Panc1 (cell line): ENCODE results near the gene PPP2R5D. TPM values are rescaled to one million over a fixed set of nuclear protein-coding genes. Genes with fewer than 3 reads are reported as not detected.
"Not testable (repeated sequence)": the region's sequence is repeated elsewhere in the genome, so short reads cannot be mapped to it uniquely, and the experiment has no call there.

Experiments
- ATAC-seq: fragments of 200-7000 bp; cut with Tn5 transposase; 2 replicates; pipeline ENCODE4 v1.9.1; 2020; ENCODE audit warnings: mild to moderate bottlenecking, moderate library complexity
- BruUV-seq: library from RNA; stranded (reverse); fragments of 400-500 nt; replicated peaks from 2 replicates; lab custom pipeline; 2021; lab: Mats Ljungman, UMichigan
- CTCF ChIA-PET: fragments of 300-600 bp; sonication (Branson Sonifier 250); formaldehyde crosslinking; loops from one replicate; lab custom pipeline; 2022; ENCODE audit warnings: antibody characterized with exemption; lab: Charles Lee
- POLR2A ChIA-PET: fragments of 300-600 bp; sonication (Branson Sonifier 250); formaldehyde crosslinking; loops from one replicate; lab custom pipeline; 2022; ENCODE audit warnings: antibody characterized with exemption; lab: Charles Lee
- DNase-seq: peaks from one replicate; pipeline ENCODE4 v3.0.0-alpha.2; 2010; ENCODE audit warnings: low read depth, low spot score
- H3K27ac ChIP-seq: 2 replicates; pipeline ENCODE4 v1.5.1; 2011; ENCODE audit warnings: mild to moderate bottlenecking, low read length, inconsistent platforms
- H3K27me3 ChIP-seq: fragments of 200-500 bp; sonication (Bioruptor generic); 2 replicates; pipeline ENCODE4 v1.6.0; 2014; ENCODE audit warnings: low read length, inconsistent platforms; ENCODE audit not compliant: control insufficient read depth, insufficient read depth
- H3K36me3 ChIP-seq: fragments of 200-500 bp; sonication (Bioruptor generic); 2 replicates; pipeline ENCODE4 v1.5.1; 2014; ENCODE audit warnings: inconsistent platforms, mild to moderate bottlenecking, low read length, moderate library complexity; ENCODE audit not compliant: control insufficient read depth, insufficient read depth
- H3K4me1 ChIP-seq: 2 replicates; pipeline ENCODE4 v1.5.1; 2011; ENCODE audit warnings: inconsistent platforms, mild to moderate bottlenecking, low read length, moderate library complexity; ENCODE audit not compliant: control insufficient read depth, insufficient read depth
- H3K4me3 ChIP-seq, 2 experiments: 2 replicates each; pipeline ENCODE4 v1.5.1; 2011 to 2012; ENCODE audit warnings: low read depth in 2 of 2, low read length in 2 of 2, mild to moderate bottlenecking in 2 of 2, inconsistent platforms in 1 of 2, moderate library complexity in 1 of 2
- H3K9me3 ChIP-seq: fragments of 200-500 bp; sonication (Bioruptor generic); 2 replicates; pipeline ENCODE4 v1.5.1; 2014; ENCODE audit warnings: low read depth, mild to moderate bottlenecking, inconsistent platforms, low read length, moderate library complexity; ENCODE audit not compliant: control insufficient read depth, insufficient read depth
- CTCF ChIP-seq: fragments of 450-650 bp; IDR thresholded peaks from 2 replicates; pipeline ENCODE4 v1.5.1; 2017; ENCODE audit warnings: mild to moderate bottlenecking
- POLR2AphosphoS5 ChIP-seq: IDR thresholded peaks from 2 replicates; pipeline ENCODE4 v1.6.1; 2012; ENCODE audit warnings: mild to moderate bottlenecking, low read depth, low read length, moderate library complexity
- REST ChIP-seq, 2 experiments: IDR thresholded peaks; 2 replicates each; pipeline ENCODE4 v1.6.1; 2011 to 2012; ENCODE audit warnings: low read depth in 2 of 2, control low read depth in 1 of 2, low read length in 1 of 2, mild to moderate bottlenecking in 1 of 2, moderate library complexity in 1 of 2; ENCODE audit not compliant: insufficient read depth in 1 of 2
- SIN3A ChIP-seq: IDR thresholded peaks from 2 replicates; pipeline ENCODE4 v1.6.1; 2012; ENCODE audit warnings: low read depth, mild to moderate bottlenecking, low read length, moderate library complexity, borderline replicate concordance; ENCODE audit not compliant: insufficient read depth
- TCF7L2 ChIP-seq: IDR thresholded peaks from 2 replicates; pipeline ENCODE4 v1.6.1; 2011; ENCODE audit warnings: mild to moderate bottlenecking, low read depth, low read length, inconsistent platforms
- in situ Hi-C: cut with HindIII; loops from 2 replicates; pipeline ENCODE4 v1.10.0; 2016; ENCODE audit warnings: low sequenced_read_pairs, low pct_unique_long_range_greater_than_20kb
- intact Hi-C: fragments of 100-400 bp; cut with micrococcal nuclease; formaldehyde crosslinking; loops from one replicate; pipeline ENCODE4 v1.10.0; 2022; ENCODE audit not compliant: unreplicated experiment
- total RNA-seq: library from RNA; stranded (reverse); gene quantifications from one replicate; pipeline ENCODE4 v1.2.1, GENCODE V29; 2021; ENCODE audit not compliant: unreplicated experiment

Gene PPP2R5D
- total RNA-seq, 1 experiment from 2014 or later, result 63.6 TPM

DNA sequence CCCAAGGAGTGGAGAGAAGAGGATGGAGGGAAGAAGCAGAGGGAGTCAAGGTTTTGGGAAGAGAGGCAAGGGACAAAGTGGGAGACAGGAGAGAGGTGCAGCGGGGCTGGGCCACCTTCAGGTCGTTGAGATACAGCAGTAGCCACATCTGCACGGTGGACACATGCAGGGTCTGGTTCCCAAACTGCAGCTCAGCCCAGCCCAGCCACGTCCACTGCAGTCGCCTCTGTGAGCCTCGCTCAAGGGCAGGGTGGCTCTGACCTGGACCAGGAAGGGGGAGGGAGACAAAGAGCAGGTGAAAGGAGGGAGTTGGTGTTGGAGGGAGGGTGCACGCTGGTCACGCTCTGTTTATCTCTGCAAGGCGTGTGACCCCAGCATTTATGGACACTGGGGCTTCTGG is 54.4 kb downstream of the PPP2R5D start:
- POLR2A ChIA-PET, result no interaction called here
- in situ Hi-C loops (no loop called here), intact Hi-C loops (no loop called here)
- no peaks in the 10 kb centered on the region; the same call in 1 of the 2 replicates for H3K36me3 ChIP-seq
- H3K4me3 ChIP-seq, result no peak overlapping the region
- CTCF ChIA-PET, result no interaction called here
- DNase-seq, result no peak
- no peak for ATAC-seq
- H3K27ac ChIP-seq, result no peak overlapping the region
- BruUV-seq, result no TSS peak
- H3K27me3 ChIP-seq, result no peaks in the 10 kb centered on the region
- no peaks in the 10 kb centered on the region for H3K9me3 ChIP-seq
- TF ChIP-seq TCF7L2 (no peak), SIN3A (no peak), CTCF (no peak), REST (IDR thresholded peaks at IDR 0.05; ENCODE audit: insufficient read depth in 1 of 2, low read depth in 2 of 2, low read length in 1 of 2) (no peak), POLR2AphosphoS5 (no peak)
- H3K4me1 ChIP-seq, result peaks cover 3% of the 10 kb centered on the region; the same call in 1 of the 2 replicates

DNA sequence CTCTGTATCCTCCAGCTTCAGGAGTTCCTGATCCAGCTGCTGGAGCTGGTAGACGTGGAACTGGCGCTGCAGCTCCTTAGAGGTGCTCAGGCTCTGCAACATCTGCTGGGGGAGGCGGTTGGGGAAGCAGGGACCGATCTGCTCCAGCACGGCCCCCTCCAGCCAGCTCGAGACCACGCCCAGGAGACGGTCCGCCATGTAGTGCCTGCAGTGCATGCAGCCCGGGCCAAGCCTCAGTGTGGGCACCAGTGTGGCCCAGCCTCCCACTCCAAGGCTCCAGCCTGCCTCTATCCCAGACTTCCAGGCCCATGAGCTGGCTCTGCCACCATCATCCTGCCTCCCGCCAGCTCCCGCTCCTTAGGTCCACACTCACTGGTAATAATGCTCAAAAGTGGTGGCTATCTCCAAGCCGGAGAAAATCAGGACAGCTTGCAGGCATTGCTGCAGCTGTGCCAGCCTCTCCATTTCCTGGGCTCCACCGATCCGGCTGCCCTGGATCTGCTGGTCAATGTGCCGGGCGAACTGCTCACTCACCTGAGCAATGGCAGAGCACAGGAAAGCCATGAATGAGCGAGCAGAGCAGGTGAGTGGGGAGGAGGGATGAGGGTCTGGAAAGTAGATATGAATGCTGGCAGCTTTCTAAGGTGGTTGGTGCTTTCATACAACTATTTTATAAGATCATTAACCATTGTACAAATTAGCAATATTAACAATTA is 56.3 kb downstream of the PPP2R5D start:
- Histone ChIP-seq H3K36me3 (no peaks in the 10 kb centered on the region; the same call in 1 of the 2 replicates), H3K4me3 (no peak overlapping the region), H3K27ac (no peak overlapping the region), H3K27me3 (no peaks in the 10 kb centered on the region), H3K9me3 (no peaks in the 10 kb centered on the region), H3K4me1 (peaks cover 3% of the 10 kb centered on the region; the same call in 1 of the 2 replicates)
- ChIA-PET POLR2A (no interaction called here), CTCF (no interaction called here)
- BruUV-seq, result no TSS peak
- in situ Hi-C loops (no loop called here), intact Hi-C loops (no loop called here)
- DNase-seq (no peak), ATAC-seq (no peak)
- TF ChIP-seq CTCF (no peak), REST (IDR thresholded peaks at IDR 0.05; ENCODE audit: insufficient read depth in 1 of 2, low read depth in 2 of 2, low read length in 1 of 2) (no peak), POLR2AphosphoS5 (no peak), TCF7L2 (no peak), SIN3A (no peak)

DNA sequence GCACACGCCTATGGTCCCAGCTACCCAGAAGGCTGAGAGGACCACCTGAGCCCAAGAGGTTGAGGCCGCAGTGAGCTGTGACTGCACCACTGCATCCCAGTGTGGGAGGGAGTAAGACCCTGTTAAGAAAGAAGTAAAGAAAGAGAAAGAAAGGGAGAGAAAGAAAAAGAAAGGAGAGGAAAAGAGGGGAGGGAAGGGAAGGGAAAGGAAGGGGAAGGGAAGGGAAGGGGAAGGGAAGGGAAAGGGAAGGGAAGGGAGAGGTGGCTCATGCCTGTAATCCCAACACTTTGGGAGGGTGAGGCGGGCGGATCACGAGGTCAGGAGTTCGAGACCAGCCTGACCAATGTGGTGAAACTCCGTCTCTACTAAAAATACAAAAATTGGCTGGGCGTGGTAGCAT is 57.1 kb downstream of the PPP2R5D start:
- H3K4me3 ChIP-seq, H3K27ac ChIP-seq, H3K36me3 ChIP-seq, H3K27me3 ChIP-seq, BruUV-seq, H3K9me3 ChIP-seq, in situ Hi-C loops, POLR2A ChIA-PET, H3K4me1 ChIP-seq, intact Hi-C loops, DNase-seq, ATAC-seq: not testable (repeated sequence)
- CTCF ChIA-PET, result interaction anchor here (0.8 kb wide), 1 partner anchor 133 kb away, joined by 15 read pairs; no protein-coding TSS in a partner anchor
